Activated CD4-positive, alpha-beta T cell treated with anti-CD3 and anti-CD28 coated beads, Interleukin-2, amount 10 ng/mL, durations not matched to agents 24 days and 14 days (primary cell): ENCODE results near the gene SNPH. TPM values are rescaled to one million over a fixed set of nuclear protein-coding genes. Genes with fewer than 3 reads are reported as not detected.
A peak's percentile ranks its signal among the peaks of the same experiment; 100 is the strongest.
"Not testable (repeated sequence)": the region's sequence is repeated elsewhere in the genome, so short reads cannot be mapped to it uniquely, and the experiment has no call there.

Experiments used
- DNase-seq: peaks from one replicate; pipeline ENCODE4 v3.0.0; 2022
- H3K27ac Mint-ChIP-seq: one replicate; pipeline ENCODE4 v1.8.0; 2022; ENCODE audit warnings: mild to moderate bottlenecking, mixed read lengths
- H3K27me3 Mint-ChIP-seq: one replicate; pipeline ENCODE4 v1.8.0; 2022; ENCODE audit warnings: mixed read lengths
- H3K36me3 Mint-ChIP-seq: one replicate; pipeline ENCODE4 v1.8.0; 2022; ENCODE audit warnings: low read depth, mild to moderate bottlenecking, mixed read lengths
- H3K4me1 Mint-ChIP-seq: one replicate; pipeline ENCODE4 v1.8.0; 2021; ENCODE audit warnings: mixed read lengths
- H3K4me3 Mint-ChIP-seq: one replicate; pipeline ENCODE4 v1.8.0; 2022; ENCODE audit warnings: mild to moderate bottlenecking, moderate library complexity, mixed read lengths
- H3K9me3 Mint-ChIP-seq: one replicate; pipeline ENCODE4 v1.8.0; 2021; ENCODE audit warnings: mixed read lengths
- intact Hi-C: fragments of 100-400 bp; cut with micrococcal nuclease; formaldehyde crosslinking; loops from one replicate; pipeline ENCODE4 v1.15.1; 2023
- total RNA-seq: library from RNA; stranded (reverse); gene quantifications from 2 replicates; pipeline ENCODE4 v1.2.3, GENCODE V29; 2022

The SNPH gene
- 1.7 and 1.8 TPM in 2 replicates for total RNA-seq

- intact Hi-C loops, result loop anchor here (2.0 kb wide), 1 partner anchor 40 kb away; the partner anchor contains the start of gene RAD21L1
These were observed at the start of gene SNPH for GRCh38 chr20:1266167-1266973. SNPH (plus strand) TSS chr20:1266294; CDS start chr20:1296240, 29,946 bp downstream.

GRCh38 chr20:1216527-1217427, 49.3 kb upstream of the SNPH start:
- H3K9me3 Mint-ChIP-seq, H3K36me3 Mint-ChIP-seq, H3K27ac Mint-ChIP-seq, DNase-seq: not testable (repeated sequence)
- Mint-ChIP-seq H3K27me3 (peaks cover 33% of the 10 kb centered on the region), H3K4me3 (peak overlapping the region; percentile 35), H3K4me1 (peaks cover 31% of the 10 kb centered on the region)
- intact Hi-C loops, result loop anchor here (5.0 to 10.0 kb wide), 2 partner anchors 242 to 384 kb away; partner anchors contain the start of gene FAM110A

More at GRCh38 chr20:1266167-1266973, at the start of gene SNPH:
- H3K9me3 Mint-ChIP-seq, result no peaks in the 10 kb centered on the region
- H3K4me1 Mint-ChIP-seq, result peaks cover 28% of the 10 kb centered on the region
- peak; percentile 90 for DNase-seq
- H3K27me3 Mint-ChIP-seq, result peaks cover 3% of the 10 kb centered on the region
- peak within 1 kb of the TSS; percentile 83 for H3K4me3 Mint-ChIP-seq
- H3K36me3 Mint-ChIP-seq, result peaks cover 5% of the 10 kb centered on the region
- H3K27ac Mint-ChIP-seq, result peak within 1 kb of the TSS; percentile 67

GRCh38 chr20:1222750-1223149, 43.3 kb upstream of the SNPH start:
- H3K9me3 Mint-ChIP-seq, H3K27ac Mint-ChIP-seq, DNase-seq, H3K4me3 Mint-ChIP-seq, H3K36me3 Mint-ChIP-seq: not testable (repeated sequence)
- intact Hi-C loops, result loop anchor here (10.0 kb wide), 1 partner anchor 102 kb away; the partner anchor contains the start of gene SDCBP2
- H3K27me3 Mint-ChIP-seq, result peaks cover 56% of the 10 kb centered on the region
- H3K4me1 Mint-ChIP-seq, result peaks cover 16% of the 10 kb centered on the region

GRCh38 chr20:1224205-1224890, 41.7 kb upstream of the SNPH start:
- Mint-ChIP-seq H3K9me3 (no peaks in the 10 kb centered on the region), H3K36me3 (peaks cover 1% of the 10 kb centered on the region), H3K27me3 (peaks cover 53% of the 10 kb centered on the region), H3K27ac (no peak overlapping the region), H3K4me1 (peaks cover 16% of the 10 kb centered on the region), H3K4me3 (peak overlapping the region; percentile 27)
- intact Hi-C loops, result loop anchor here (10.0 kb wide), 1 partner anchor 100 kb away; the partner anchor contains the start of gene SDCBP2
- peak; percentile 58 for DNase-seq

- peaks cover 16% of the 10 kb centered on the region for H3K4me1 Mint-ChIP-seq
These were observed 40.8 kb upstream of the SNPH start for GRCh38 chr20:1225263-1225782.

GRCh38 chr20:1225783-1226654, 40.1 kb upstream of the SNPH start, which contains the start of gene RAD21L1:
RAD21L1 (plus strand) TSS chr20:1226044; CDS start chr20:1228454, 2,410 bp downstream.
- H3K27ac Mint-ChIP-seq, result peak within 1 kb of the TSS; percentile 11
- H3K36me3 Mint-ChIP-seq, result no peaks in the 10 kb centered on the region
- intact Hi-C loops, result loop anchor here (2.0 to 10.0 kb wide), 7 partner anchors 41 to 241 kb away; partner anchors contain the start of genes FKBP1A, NSFL1C, PSMF1 and SDCBP2
- H3K4me1 Mint-ChIP-seq, result peaks cover 16% of the 10 kb centered on the region
- H3K4me3 Mint-ChIP-seq, result peak within 1 kb of the TSS; percentile 86
- H3K27me3 Mint-ChIP-seq, result peaks cover 50% of the 10 kb centered on the region
- peak; percentile 88 for DNase-seq
- no peaks in the 10 kb centered on the region for H3K9me3 Mint-ChIP-seq

More at GRCh38 chr20:1225263-1225782, 40.8 kb upstream of the SNPH start:
- Mint-ChIP-seq H3K36me3 (no peaks in the 10 kb centered on the region), H3K9me3 (no peaks in the 10 kb centered on the region), H3K27ac (no peak overlapping the region), H3K4me3 (peak overlapping the region; percentile 83), H3K27me3 (peaks cover 53% of the 10 kb centered on the region)
- peak; percentile 86 for DNase-seq
- intact Hi-C loops, result loop anchor here (5.0 to 10.0 kb wide), 6 partner anchors 77 to 242 kb away; partner anchors contain the start of genes FKBP1A, NSFL1C, PSMF1 and SDCBP2

GRCh38 chr20:1229541-1229940, 36.6 kb upstream of the SNPH start:
- no peak overlapping the region for H3K4me3 Mint-ChIP-seq
- intact Hi-C loops, result loop anchor here (5.0 to 10.0 kb wide), 6 partner anchors 73 to 238 kb away; partner anchors contain the start of genes FKBP1A, NSFL1C, PSMF1 and SDCBP2
- no peak for DNase-seq
- H3K4me1 Mint-ChIP-seq, result peaks cover 17% of the 10 kb centered on the region
- no peak overlapping the region for H3K27ac Mint-ChIP-seq
- no peaks in the 10 kb centered on the region for H3K36me3 Mint-ChIP-seq
- H3K27me3 Mint-ChIP-seq, result peaks cover 36% of the 10 kb centered on the region
- no peaks in the 10 kb centered on the region for H3K9me3 Mint-ChIP-seq

- Mint-ChIP-seq H3K4me3 (no peak overlapping the region), H3K27me3 (peaks cover 26% of the 10 kb centered on the region), H3K4me1 (peaks cover 7% of the 10 kb centered on the region), H3K36me3 (no peaks in the 10 kb centered on the region), H3K27ac (no peak overlapping the region), H3K9me3 (no peaks in the 10 kb centered on the region)
- no peak for DNase-seq
- intact Hi-C loops, result no loop called here
These were observed 33.6 kb upstream of the SNPH start for GRCh38 chr20:1232286-1233111.

- Mint-ChIP-seq H3K27ac (no peak overlapping the region), H3K4me1 (peaks cover 2% of the 10 kb centered on the region), H3K9me3 (no peaks in the 10 kb centered on the region), H3K27me3 (peaks cover 11% of the 10 kb centered on the region), H3K4me3 (no peak overlapping the region), H3K36me3 (no peaks in the 10 kb centered on the region)
- intact Hi-C loops, result no loop called here
- DNase-seq, result no peak
These were observed 25.5 kb upstream of the SNPH start for GRCh38 chr20:1240549-1240948.

GRCh38 chr20:1241456-1241855, 24.6 kb upstream of the SNPH start:
- no peak for DNase-seq
- no peak overlapping the region for H3K4me3 Mint-ChIP-seq
- peaks cover 2% of the 10 kb centered on the region for H3K4me1 Mint-ChIP-seq
- no peaks in the 10 kb centered on the region for H3K9me3 Mint-ChIP-seq
- H3K36me3 Mint-ChIP-seq, result no peaks in the 10 kb centered on the region
- no peak overlapping the region for H3K27ac Mint-ChIP-seq
- H3K27me3 Mint-ChIP-seq, result peaks cover 15% of the 10 kb centered on the region
- intact Hi-C loops, result no loop called here

- intact Hi-C loops, result no loop called here
- H3K9me3 Mint-ChIP-seq, result no peaks in the 10 kb centered on the region
- H3K36me3 Mint-ChIP-seq, result no peaks in the 10 kb centered on the region
These were observed 24.0 kb upstream of the SNPH start for GRCh38 chr20:1242099-1242498.

More at GRCh38 chr20:1242099-1242498, 24.0 kb upstream of the SNPH start:
- H3K27ac Mint-ChIP-seq, result no peak overlapping the region
- no peak overlapping the region for H3K4me3 Mint-ChIP-seq
- H3K27me3 Mint-ChIP-seq, result peaks cover 15% of the 10 kb centered on the region
- peaks cover 2% of the 10 kb centered on the region for H3K4me1 Mint-ChIP-seq
- no peak for DNase-seq
